ENCODE data around the gene CEACAM3. TPM values are rescaled to one million over a fixed set of nuclear protein-coding genes. Genes with fewer than 3 reads are reported as not detected.

The CEACAM3 gene
- total RNA-seq, 2 donors from 2014 or later = 0.71 to 0.93 TPM

Other genes starting within 250 kb of the CEACAM3 start
- 1 to 10 TPM in 1 of 2 donors, under 1 TPM in 1; 0.48 to 2.5 TPM for gene CEACAM21, start 220.4 kb upstream of the CEACAM3 start, total RNA-seq
- gene CEACAM4, start 169.5 kb upstream of the CEACAM3 start, total RNA-seq = 1 to 10 TPM; 1.4 to 2.9 TPM
- not detected for gene CEACAM7, start 108.3 kb upstream of the CEACAM3 start, total RNA-seq
- not detected for gene CEACAM5, start 88.0 kb upstream of the CEACAM3 start, total RNA-seq
- gene CEACAM6, start 41.1 kb upstream of the CEACAM3 start, total RNA-seq = under 1 TPM in 1 of 2 donors, not detected in 1; 0.10 TPM
- not detected for gene LYPD4, start 48.1 kb downstream of the CEACAM3 start, total RNA-seq
- not detected for gene DMRTC2, start 48.5 kb downstream of the CEACAM3 start, total RNA-seq
- 1,000 to 10,000 TPM in 1 of 2 donors, 100 to 1,000 TPM in 1; 982 to 1,008 TPM for gene RPS19, start 63.7 kb downstream of the CEACAM3 start, total RNA-seq
- under 1 TPM; 0.52 to 0.97 TPM for gene CD79A, start 80.7 kb downstream of the CEACAM3 start, total RNA-seq
- gene ARHGEF1, start 86.6 kb downstream of the CEACAM3 start, total RNA-seq = 10 to 100 TPM; 73.4 to 73.7 TPM
- under 1 TPM in 1 of 2 donors, not detected in 1; 0.38 TPM for gene ERFL, start 131.9 kb downstream of the CEACAM3 start, total RNA-seq
- gene RABAC1, start 162.7 kb downstream of the CEACAM3 start, total RNA-seq = 100 to 1,000 TPM; 186 to 191 TPM
- gene ATP1A3, start 197.6 kb downstream of the CEACAM3 start, total RNA-seq = under 1 TPM in 1 of 2 donors, not detected in 1; 0.19 TPM

Data from posterior vena cava (tissue), 2 donors.